Stimulated activated CD8-positive, alpha-beta memory T cell treated with anti-CD3 and anti-CD28 coated beads, Interleukin-2, amount 100 ng/mL, for 1 hour (primary cell): ENCODE results near the gene E2F8.

Experiments
- DNase-seq, 2 donors: peaks; one replicate each; pipeline ENCODE4 v3.0.0-alpha.2; 2020; ENCODE audit warnings: low read depth in 2 of 2

E2F8 gene

GRCh38 chr11:19253153-19253745, 12.5 kb upstream of the E2F8 start:
- no peak for DNase-seq

GRCh38 chr11:19252394-19253152, 11.8 kb upstream of the E2F8 start:
- DNase-seq = no peak

GRCh38 chr11:19251577-19251976, 10.8 kb upstream of the E2F8 start:
- DNase-seq = no peak

GRCh38 chr11:19246816-19247215, 6.1 kb upstream of the E2F8 start:
- no peak for DNase-seq

- no peak for DNase-seq
These were observed 4.6 kb upstream of the E2F8 start for GRCh38 chr11:19245351-19245750.

- no peak for DNase-seq
These were observed 3.9 kb upstream of the E2F8 start for GRCh38 chr11:19244621-19245020.

GRCh38 chr11:19244084-19244483, 3.3 kb upstream of the E2F8 start:
- DNase-seq = no peak

- no peak for DNase-seq
These were observed 2.9 kb upstream of the E2F8 start for GRCh38 chr11:19243613-19244012.

GRCh38 chr11:19243143-19243542, 2.4 kb upstream of the E2F8 start:
- no peak for DNase-seq

GRCh38 chr11:19242179-19242932, 1.6 kb upstream of the E2F8 start:
- no peak for DNase-seq

GRCh38 chr11:19241260-19242178, 774 bp upstream of the E2F8 start:
- no peak for DNase-seq

GRCh38 chr11:19239039-19239438, 1.7 kb downstream of the E2F8 start:
- no peak for DNase-seq

- no peak for DNase-seq
These were observed 2.9 kb downstream of the E2F8 start for GRCh38 chr11:19237813-19238212.

- DNase-seq = no peak
These were observed 3.4 kb downstream of the E2F8 start for GRCh38 chr11:19237381-19237780.

- no peak for DNase-seq
These were observed 6.4 kb downstream of the E2F8 start for GRCh38 chr11:19234231-19234817.

GRCh38 chr11:19232910-19233503, 7.7 kb downstream of the E2F8 start:
- no peak for DNase-seq

GRCh38 chr11:19229671-19230070, 11.1 kb downstream of the E2F8 start:
- no peak for DNase-seq

GRCh38 chr11:19228968-19229367, 11.8 kb downstream of the E2F8 start:
- DNase-seq = no peak

- no peak for DNase-seq
These were observed 14.2 kb downstream of the E2F8 start for GRCh38 chr11:19226378-19227195.

- no peak for DNase-seq
These were observed 15.2 kb downstream of the E2F8 start for GRCh38 chr11:19225581-19225980.
